HUES48 (cell line): ENCODE results near the gene GBX1.

Experiments used
- H3K27ac ChIP-seq: one replicate; pipeline ENCODE4 v1.7.0; 2013; ENCODE audit warnings: low read depth, low read length, inconsistent platforms
- H3K27me3 ChIP-seq: 2 replicates; pipeline ENCODE4 v1.6.1; 2013; ENCODE audit warnings: mild to moderate bottlenecking, low read length; ENCODE audit not compliant: control insufficient read depth, insufficient read depth
- H3K36me3 ChIP-seq: 2 replicates; pipeline ENCODE4 v1.6.1; 2013; ENCODE audit warnings: low read length; ENCODE audit not compliant: control insufficient read depth, insufficient read depth
- H3K4me1 ChIP-seq: 2 replicates; pipeline ENCODE4 v1.6.1; 2013; ENCODE audit warnings: mild to moderate bottlenecking, low read length; ENCODE audit not compliant: control insufficient read depth, insufficient read depth
- H3K4me3 ChIP-seq: 2 replicates; pipeline ENCODE4 v1.5.1; 2013; ENCODE audit warnings: mild to moderate bottlenecking, low read depth, low read length
- H3K9ac ChIP-seq: 2 replicates; pipeline ENCODE4 v1.6.1; 2013; ENCODE audit warnings: mild to moderate bottlenecking, low read depth, low read length, moderate library complexity
- H3K9me3 ChIP-seq: 2 replicates; pipeline ENCODE4 v1.6.1; 2013; ENCODE audit warnings: low read length; ENCODE audit not compliant: control insufficient read depth, insufficient read depth

Gene GBX1

DNA sequence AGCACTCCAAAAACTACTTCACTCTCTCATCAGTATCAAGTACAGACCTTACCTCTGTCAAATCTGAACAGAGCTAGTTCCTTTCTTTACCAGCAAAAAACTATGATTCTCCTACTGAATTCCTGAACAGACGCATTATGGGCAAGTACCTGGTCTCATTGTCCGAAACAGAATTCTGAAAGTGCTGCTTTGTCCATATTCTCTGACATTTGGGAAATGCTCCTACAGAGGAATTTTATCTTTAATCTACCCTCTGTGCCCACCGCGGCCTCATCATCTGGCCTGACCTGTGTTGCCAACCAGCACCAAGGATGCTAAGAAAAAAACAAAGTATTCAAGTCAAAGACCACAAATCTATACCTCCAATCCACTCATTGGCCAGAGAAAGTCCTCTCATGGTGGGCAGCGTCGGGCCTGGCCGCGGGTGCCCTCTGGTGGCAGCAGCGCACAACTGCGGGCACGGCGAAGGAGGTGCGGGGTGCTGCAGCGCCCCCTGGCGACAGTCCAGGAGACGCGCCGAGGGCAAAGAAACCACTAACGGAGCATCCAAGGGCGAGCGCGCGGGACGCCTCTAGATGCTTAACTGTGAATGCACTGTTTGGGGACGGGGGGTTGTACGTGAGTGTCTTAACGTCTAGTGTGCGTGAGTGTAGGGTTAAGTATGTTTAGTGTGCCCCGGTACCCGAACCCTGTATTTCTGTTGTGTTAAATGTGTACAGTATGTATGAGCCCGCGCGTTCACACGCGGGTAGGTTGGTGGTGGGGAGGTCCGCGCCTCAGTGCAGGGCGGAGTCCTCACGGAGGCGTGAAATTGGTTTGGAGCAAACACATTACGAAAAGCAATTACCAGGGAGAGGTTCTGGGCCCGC, 5.0 kb upstream of the GBX1 start:
- H3K9me3 ChIP-seq: peaks cover 5% of the 10 kb centered on the region
- H3K4me1 ChIP-seq: no peaks in the 10 kb centered on the region
- no peak overlapping the region for H3K9ac ChIP-seq
- H3K27ac ChIP-seq: no peak overlapping the region
- H3K4me3 ChIP-seq: no peak overlapping the region
- H3K36me3 ChIP-seq: no peaks in the 10 kb centered on the region
- peaks cover 59% of the 10 kb centered on the region for H3K27me3 ChIP-seq

DNA sequence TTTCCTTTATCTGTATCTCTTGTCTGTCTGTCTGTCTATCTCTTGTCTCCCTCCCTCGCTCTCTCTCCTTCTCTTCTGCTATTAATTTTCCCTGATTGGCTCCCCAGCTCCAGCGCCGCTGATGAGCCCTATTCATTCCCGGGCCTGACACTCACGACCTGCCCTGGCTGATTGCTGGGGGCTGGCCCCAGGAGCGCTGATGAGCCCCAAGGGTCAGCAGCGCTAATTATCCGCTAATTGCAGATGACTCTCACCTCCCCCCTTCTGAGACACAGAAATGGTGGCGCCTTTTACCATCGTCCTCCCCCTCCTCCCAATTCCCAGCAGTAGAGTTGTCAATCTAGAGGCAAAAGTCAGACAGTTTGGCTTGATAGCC, 1.3 kb upstream of the GBX1 start:
- H3K9me3 ChIP-seq: peaks cover 5% of the 10 kb centered on the region

DNA sequence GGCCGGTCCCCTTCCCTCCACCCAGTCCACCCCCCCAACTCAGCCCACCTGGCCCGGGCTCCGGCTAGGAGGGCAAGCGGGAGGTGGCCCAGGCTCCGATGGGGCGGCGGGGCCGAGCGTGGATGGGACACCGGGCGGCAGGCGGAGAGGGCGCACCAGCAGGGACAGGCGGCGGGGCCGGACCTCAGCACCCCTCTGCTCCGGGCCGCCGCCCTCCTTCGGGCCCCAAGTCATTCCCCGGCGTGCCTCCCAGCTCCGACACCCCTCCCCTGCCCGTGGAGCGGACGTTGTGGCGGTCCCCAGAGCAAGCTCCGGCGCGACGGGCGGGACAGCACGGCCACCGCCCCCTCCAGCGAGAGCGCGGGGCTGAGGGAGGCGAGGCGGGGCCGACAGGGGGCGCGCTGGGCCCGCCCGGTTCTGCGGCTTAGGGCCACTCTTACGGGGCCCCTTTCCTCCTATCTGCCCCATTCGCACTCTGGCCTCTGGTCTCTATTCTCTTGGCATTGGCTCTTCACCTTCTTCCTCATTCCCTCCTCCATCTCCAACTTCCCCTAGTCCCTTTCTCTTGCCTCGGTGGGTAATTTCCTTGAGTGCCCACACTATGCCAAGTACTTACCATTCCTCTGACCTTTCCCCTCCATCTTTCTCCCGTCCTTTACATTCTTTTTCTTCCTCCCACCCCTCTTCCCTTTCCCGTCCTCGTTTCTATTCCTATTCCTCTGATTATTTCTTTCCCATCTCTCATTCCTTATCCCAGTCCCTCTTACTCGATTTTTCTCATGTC, 701 bp upstream of the GBX1 start:
- H3K36me3 ChIP-seq: no peaks in the 10 kb centered on the region
- H3K9me3 ChIP-seq: peaks cover 3% of the 10 kb centered on the region
- H3K27me3 ChIP-seq: peaks cover 94% of the 10 kb centered on the region
- H3K27ac ChIP-seq: no peak overlapping the region
- peak overlapping the region; percentile 67 for H3K4me3 ChIP-seq
- H3K4me1 ChIP-seq: 0 out of 2 replicates have a peak, but pooled peaks cover 4% of the 10 kb centered on the region
- no peak overlapping the region for H3K9ac ChIP-seq

More for the DNA sequence above, 1.3 kb upstream of the GBX1 start:
- Histone ChIP-seq H3K4me1 (0 out of 2 replicates have a peak, but pooled peaks cover 4% of the 10 kb centered on the region), H3K36me3 (no peaks in the 10 kb centered on the region), H3K27me3 (peaks cover 94% of the 10 kb centered on the region), H3K9ac (no peak overlapping the region), H3K4me3 (no peak overlapping the region; the same call in 1 of the 2 replicates), H3K27ac (no peak overlapping the region)

DNA sequence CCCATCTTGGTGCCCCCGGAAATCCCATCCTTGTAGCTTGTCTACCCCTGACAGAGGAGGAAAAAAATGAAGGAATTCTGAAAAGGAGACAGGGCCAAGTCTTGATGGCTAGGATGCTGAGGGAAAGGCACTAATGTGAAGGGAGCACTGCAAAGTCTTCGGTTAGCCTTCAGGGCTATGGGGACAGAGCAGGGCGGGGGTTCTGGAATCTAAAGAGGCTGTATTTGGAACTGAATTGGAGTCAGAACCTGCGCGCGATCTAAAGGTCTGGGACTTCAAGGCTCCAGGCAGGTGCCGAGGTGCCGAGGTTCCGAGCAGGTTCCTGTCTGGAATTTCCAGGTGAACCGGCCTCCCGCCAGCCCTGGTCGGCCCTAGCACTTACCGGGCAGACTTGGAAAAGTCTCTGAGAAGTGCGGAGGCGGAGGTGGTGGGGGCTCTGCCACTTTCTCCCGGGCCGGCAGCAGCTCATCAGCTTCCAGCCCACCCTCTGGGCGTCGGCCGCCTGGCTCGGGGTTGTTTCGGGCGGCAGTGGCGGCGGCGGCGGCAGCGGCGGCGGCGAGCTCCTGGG, 781 bp downstream of the GBX1 start:
- Histone ChIP-seq H3K9ac (no peak overlapping the region), H3K36me3 (no peaks in the 10 kb centered on the region), H3K27me3 (peaks cover 98% of the 10 kb centered on the region), H3K27ac (no peak overlapping the region), H3K9me3 (no peaks in the 10 kb centered on the region), H3K4me1 (0 out of 2 replicates have a peak, but pooled peaks cover 4% of the 10 kb centered on the region), H3K4me3 (peak overlapping the region; percentile 67)

DNA sequence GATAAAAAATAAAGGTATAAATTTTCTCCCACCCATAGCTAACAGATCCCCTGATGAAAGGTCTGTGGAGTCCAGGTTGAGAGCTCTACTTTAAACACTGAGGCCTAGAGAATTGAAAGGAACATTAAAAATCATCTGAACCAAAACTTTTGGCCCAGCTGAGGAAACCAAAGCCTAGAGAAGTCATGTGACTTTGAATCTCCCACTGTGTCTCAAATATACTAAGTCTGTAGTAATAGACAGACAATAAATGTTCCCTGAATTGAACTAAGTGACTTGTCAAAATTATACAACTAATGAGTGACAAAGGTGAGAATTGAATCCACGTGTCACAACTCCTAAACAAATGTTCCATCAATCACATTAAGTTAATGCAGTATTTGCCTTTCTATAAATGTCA, 5.7 kb downstream of the GBX1 start:
- H3K9me3 ChIP-seq: no peaks in the 10 kb centered on the region
- no peaks in the 10 kb centered on the region for H3K36me3 ChIP-seq
- no peak overlapping the region for H3K27ac ChIP-seq
- 0 out of 2 replicates have a peak, but pooled peaks cover 4% of the 10 kb centered on the region for H3K4me1 ChIP-seq
- H3K4me3 ChIP-seq: no peak overlapping the region
- no peak overlapping the region for H3K9ac ChIP-seq
- peaks cover 79% of the 10 kb centered on the region for H3K27me3 ChIP-seq

DNA sequence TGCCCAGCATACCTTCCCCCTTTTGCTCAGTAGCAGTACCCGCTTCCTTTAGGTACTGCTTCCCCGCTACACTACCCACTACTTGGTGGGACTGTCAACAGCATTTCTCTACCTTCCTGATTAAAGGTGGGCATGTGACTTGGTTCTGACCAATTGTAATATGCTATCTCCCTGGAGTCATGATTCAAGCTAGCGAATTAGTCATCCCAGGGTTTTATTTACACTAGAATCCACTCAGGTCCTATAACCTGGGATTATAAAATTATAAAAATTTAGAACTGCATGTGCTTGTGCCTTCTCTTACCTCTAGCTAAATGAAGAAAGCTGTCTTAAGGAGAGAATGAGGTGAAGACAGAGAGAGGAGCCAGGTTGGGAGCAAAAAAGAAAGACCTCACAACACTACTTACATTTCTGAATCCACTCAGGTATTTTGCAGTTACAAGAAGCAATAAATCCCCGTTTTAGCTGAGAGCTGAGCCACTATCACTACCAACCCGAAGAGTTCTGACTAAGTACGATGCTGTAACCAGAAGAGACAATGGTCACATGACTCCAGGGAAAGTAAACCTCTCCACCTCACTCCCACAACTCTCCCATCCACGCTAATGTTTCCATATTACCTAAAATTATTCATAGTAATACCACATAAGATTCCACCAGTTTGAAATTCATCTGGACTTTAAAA, 9.7 kb downstream of the GBX1 start:
- H3K27me3 ChIP-seq: peaks cover 48% of the 10 kb centered on the region
- no peak overlapping the region for H3K4me3 ChIP-seq
- no peaks in the 10 kb centered on the region for H3K9me3 ChIP-seq
- H3K9ac ChIP-seq: no peak overlapping the region
- no peaks in the 10 kb centered on the region for H3K4me1 ChIP-seq
- H3K36me3 ChIP-seq: no peaks in the 10 kb centered on the region
- H3K27ac ChIP-seq: no peak overlapping the region

DNA sequence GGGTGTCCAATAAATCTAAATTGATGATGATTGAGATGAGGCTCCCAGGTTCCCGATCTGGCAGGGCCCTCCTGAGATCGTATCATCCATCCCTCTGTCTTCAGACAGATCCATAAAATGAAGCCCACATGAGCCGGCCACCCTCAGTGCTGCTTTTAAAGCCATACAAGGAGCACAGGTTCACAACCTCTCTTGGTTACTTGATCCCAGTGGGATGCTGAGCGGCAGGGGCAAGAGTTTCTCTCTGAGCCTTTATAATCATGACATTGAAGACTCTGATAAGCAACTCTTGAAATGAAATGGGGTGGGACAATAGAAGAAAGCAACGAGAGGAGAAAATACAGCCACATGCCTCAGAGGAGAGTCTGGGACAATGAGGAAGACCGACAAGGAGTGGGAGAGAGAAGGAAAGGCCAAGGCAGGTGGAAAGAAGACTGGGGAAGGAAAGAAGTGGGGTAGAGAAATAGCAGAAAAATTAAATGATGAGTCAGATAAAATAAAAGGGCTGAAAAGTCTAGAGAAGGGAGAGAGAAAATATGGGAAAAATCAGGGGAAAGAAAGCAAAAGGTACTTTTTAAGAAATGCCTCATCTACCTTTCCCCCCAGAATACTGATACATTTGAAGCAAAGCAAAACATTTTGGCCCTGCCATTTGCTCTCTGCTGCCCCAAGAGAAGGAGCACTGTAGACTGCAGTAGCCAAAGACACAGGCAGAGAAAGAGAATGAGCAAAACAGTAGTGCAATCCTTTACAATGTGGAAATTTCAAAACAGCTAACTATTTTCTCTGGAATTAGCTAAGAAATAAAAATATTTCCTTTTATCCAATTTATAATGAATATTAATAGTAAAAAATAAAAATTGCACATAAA, 14.6 kb downstream of the GBX1 start:
- no peak overlapping the region for H3K9ac ChIP-seq
- H3K4me3 ChIP-seq: no peak overlapping the region
- no peak overlapping the region for H3K27ac ChIP-seq
- H3K36me3 ChIP-seq: no peaks in the 10 kb centered on the region
- peaks cover 25% of the 10 kb centered on the region for H3K27me3 ChIP-seq
- H3K9me3 ChIP-seq: no peaks in the 10 kb centered on the region
- H3K4me1 ChIP-seq: no peaks in the 10 kb centered on the region

DNA sequence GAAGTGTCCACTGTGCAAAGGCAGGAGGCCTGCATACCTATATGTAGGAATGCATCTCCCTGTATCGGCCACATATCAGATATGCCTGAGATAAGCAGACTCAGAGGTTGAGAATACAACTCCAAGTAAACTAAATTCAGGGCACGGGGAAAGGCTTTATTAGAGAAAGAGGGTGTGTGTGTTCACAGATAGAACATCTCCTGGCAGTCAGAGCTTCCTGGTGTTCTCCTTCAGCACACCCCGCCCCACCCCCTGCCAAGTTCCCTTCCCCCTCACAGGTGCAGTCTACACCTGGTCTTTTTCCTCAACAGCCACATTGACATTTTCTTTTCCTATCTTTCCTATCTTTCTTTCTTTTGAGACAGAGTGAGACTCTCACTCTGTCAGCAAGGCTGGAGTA, 17.1 kb downstream of the GBX1 start:
- H3K36me3 ChIP-seq: no peaks in the 10 kb centered on the region
- H3K9me3 ChIP-seq: no peaks in the 10 kb centered on the region
- no peaks in the 10 kb centered on the region for H3K4me1 ChIP-seq
- no peak overlapping the region for H3K27ac ChIP-seq
- no peak overlapping the region for H3K4me3 ChIP-seq
- H3K9ac ChIP-seq: no peak overlapping the region
- H3K27me3 ChIP-seq: peaks cover 22% of the 10 kb centered on the region

DNA sequence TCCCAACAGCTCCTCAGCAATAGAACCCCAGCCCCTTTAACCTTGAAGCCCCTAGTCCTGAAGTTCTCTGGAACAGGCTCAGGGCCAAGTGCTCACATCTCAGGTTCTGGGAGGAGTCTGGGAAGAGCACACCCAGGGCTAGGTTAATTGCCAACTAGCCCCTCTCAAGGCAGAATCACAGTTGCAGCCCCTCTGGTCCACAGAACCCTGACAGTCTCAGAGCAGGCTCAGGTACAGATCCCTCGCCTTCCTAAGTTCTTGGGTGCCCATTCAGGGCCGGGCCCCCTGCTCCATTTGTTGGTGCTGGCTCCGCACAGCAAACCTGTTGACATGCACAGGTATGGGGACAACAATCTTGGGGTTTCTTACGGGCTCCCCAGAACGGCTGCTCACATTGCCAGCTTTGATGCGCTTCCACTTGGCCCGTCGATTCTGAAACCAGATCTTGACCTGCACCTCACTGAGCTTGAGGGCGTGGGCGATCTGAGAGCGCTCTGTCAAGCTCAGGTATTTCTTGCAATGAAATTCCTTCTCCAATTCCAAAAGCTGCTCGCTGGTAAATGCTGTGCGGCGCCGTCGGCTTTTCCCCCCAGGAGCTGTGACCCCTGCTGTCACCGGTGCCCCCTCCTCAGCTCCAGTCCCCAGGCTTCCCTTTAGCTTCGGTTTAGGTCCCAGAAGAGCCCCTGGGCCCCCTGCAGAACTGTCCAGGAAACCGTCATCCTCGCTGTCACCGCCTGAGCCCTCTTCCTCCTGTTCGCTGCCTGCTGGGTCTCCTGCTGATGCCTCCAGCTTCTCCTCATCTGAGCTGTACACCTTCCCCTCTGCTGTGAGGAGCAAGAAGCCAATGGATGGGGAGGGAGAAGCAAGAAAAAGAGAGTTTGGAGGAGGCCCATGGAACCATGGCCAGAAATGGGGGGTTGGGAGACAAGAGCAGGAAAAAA, 18.9 kb downstream of the GBX1 start:
- H3K9me3 ChIP-seq: no peaks in the 10 kb centered on the region
- peaks cover 13% of the 10 kb centered on the region for H3K27me3 ChIP-seq

More for the DNA sequence above, 18.9 kb downstream of the GBX1 start:
- no peak overlapping the region for H3K4me3 ChIP-seq
- peaks cover 8% of the 10 kb centered on the region for H3K36me3 ChIP-seq
- H3K9ac ChIP-seq: no peak overlapping the region
- no peak overlapping the region for H3K27ac ChIP-seq
- H3K4me1 ChIP-seq: peaks cover 3% of the 10 kb centered on the region; the same call in 1 of the 2 replicates
